ENCODE measurements around the gene PTGER2. TPM values are rescaled to one million over a fixed set of nuclear protein-coding genes. Genes with fewer than 3 reads are reported as not detected.

Gene PTGER2
- total RNA-seq, 2 donors from 2014 or later: not detected

DNA sequence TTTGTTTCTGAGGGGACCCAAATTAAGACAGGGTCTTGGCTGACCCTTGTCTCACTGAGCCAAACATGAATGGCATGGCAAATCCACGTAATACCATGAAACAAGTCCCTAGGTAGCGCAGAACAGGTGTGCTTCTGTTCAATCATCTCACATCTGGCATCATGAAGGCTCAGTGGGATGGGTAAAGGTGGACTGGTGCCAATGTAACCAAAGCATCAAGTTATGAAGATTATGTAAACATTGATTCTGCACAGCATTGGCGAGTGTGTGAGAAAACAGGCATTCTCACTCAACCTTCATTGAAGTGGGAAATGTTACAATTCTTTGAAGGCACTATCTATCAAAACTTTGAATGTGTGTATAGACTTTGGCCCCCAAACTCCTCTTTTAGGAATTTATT is 41.9 kb downstream of the PTGER2 start:
- Mint-ChIP-seq H3K9me3 (no peaks in the 10 kb centered on the region), H3K4me1 (peaks cover 9% of the 10 kb centered on the region), H3K4me3 (no peak overlapping the region), H3K27me3 (ENCODE audit: insufficient read depth) (no peaks in the 10 kb centered on the region), H3K36me3 (ENCODE audit: low read depth) (no peaks in the 10 kb centered on the region), H3K27ac (no peak overlapping the region)
- Histone ChIP-seq H3K4me1 (ENCODE audit: control insufficient read depth, insufficient read depth, low read length) (no peaks in the 10 kb centered on the region), H3K9ac (ENCODE audit: extremely low read depth, low read length, poor library complexity, severe bottlenecking) (no peak overlapping the region), H3K36me3 (ENCODE audit: control insufficient read depth, insufficient read depth, low read length) (no peaks in the 10 kb centered on the region), H3K27me3 (ENCODE audit: control insufficient read depth, insufficient read depth, low read length, poor library complexity, severe bottlenecking) (no peaks in the 10 kb centered on the region), H3K27ac (ENCODE audit: low read depth, low read length) (no peak overlapping the region), H3K4me3 (ENCODE audit: low read length) (no peak overlapping the region), H3K9me3 (ENCODE audit: control insufficient read depth, low read length) (no peaks in the 10 kb centered on the region)
- 96 to 100% methylated on average over 2 to 3 of the region's 3 CpGs for WGBS, 2 experiments (ENCODE audit: insufficient coverage in 1 of 2, insufficient read length in 1 of 2)
- DNase-seq: no peak
- TF ChIP-seq, protein P1, sequence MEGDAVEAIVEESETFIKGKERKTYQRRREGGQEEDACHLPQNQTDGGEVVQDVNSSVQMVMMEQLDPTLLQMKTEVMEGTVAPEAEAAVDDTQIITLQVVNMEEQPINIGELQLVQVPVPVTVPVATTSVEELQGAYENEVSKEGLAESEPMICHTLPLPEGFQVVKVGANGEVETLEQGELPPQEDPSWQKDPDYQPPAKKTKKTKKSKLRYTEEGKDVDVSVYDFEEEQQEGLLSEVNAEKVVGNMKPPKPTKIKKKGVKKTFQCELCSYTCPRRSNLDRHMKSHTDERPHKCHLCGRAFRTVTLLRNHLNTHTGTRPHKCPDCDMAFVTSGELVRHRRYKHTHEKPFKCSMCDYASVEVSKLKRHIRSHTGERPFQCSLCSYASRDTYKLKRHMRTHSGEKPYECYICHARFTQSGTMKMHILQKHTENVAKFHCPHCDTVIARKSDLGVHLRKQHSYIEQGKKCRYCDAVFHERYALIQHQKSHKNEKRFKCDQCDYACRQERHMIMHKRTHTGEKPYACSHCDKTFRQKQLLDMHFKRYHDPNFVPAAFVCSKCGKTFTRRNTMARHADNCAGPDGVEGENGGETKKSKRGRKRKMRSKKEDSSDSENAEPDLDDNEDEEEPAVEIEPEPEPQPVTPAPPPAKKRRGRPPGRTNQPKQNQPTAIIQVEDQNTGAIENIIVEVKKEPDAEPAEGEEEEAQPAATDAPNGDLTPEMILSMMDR (conservative IDR thresholded peaks at IDR 0.05): no peak

GRCh38 chr14:52360831-52361230 is 46.7 kb downstream of the PTGER2 start:
- H3K9me3 Mint-ChIP-seq: no peaks in the 10 kb centered on the region
- Histone ChIP-seq H3K9ac (ENCODE audit: extremely low read depth, low read length, poor library complexity, severe bottlenecking) (no peak overlapping the region), H3K9me3 (ENCODE audit: control insufficient read depth, low read length) (no peaks in the 10 kb centered on the region), H3K36me3 (ENCODE audit: control insufficient read depth, insufficient read depth, low read length) (no peaks in the 10 kb centered on the region), H3K27me3 (ENCODE audit: control insufficient read depth, insufficient read depth, low read length, poor library complexity, severe bottlenecking) (no peaks in the 10 kb centered on the region), H3K4me1 (ENCODE audit: control insufficient read depth, insufficient read depth, low read length) (no peaks in the 10 kb centered on the region), H3K4me3 (ENCODE audit: low read length) (no peak overlapping the region), H3K27ac (ENCODE audit: low read depth, low read length) (no peak overlapping the region)
- no peak overlapping the region for H3K27ac Mint-ChIP-seq
- WGBS, 2 experiments (ENCODE audit: insufficient coverage in 1 of 2, insufficient read length in 1 of 2): 90% methylated on average over 3 to 4 of the region's 4 CpGs
- no peaks in the 10 kb centered on the region for H3K27me3 Mint-ChIP-seq (ENCODE audit: insufficient read depth)
- DNase-seq: peak; percentile 51
- no peak overlapping the region for H3K4me3 Mint-ChIP-seq
- peaks cover 2% of the 10 kb centered on the region for H3K4me1 Mint-ChIP-seq
- TF ChIP-seq, protein P1 (conservative IDR thresholded peaks at IDR 0.05): no peak
- no peaks in the 10 kb centered on the region for H3K36me3 Mint-ChIP-seq (ENCODE audit: low read depth)

GRCh38 chr14:52363041-52363704 is 49.1 kb downstream of the PTGER2 start:
- TF ChIP-seq, protein P1 (conservative IDR thresholded peaks at IDR 0.05): no peak
- H3K27ac Mint-ChIP-seq: no peak overlapping the region
- WGBS, 2 experiments (ENCODE audit: insufficient coverage in 1 of 2, insufficient read length in 1 of 2): 90% methylated on average over 1 of the region's 2 CpGs; no CpG with 5 or more reads in 1 of the 2 experiments
- H3K9ac ChIP-seq (ENCODE audit: extremely low read depth, low read length, poor library complexity, severe bottlenecking): no peak overlapping the region
- no peaks in the 10 kb centered on the region for H3K4me1 ChIP-seq (ENCODE audit: control insufficient read depth, insufficient read depth, low read length)
- H3K27me3 ChIP-seq (ENCODE audit: control insufficient read depth, insufficient read depth, low read length, poor library complexity, severe bottlenecking): peaks cover 5% of the 10 kb centered on the region
- no peak overlapping the region for H3K4me3 ChIP-seq (ENCODE audit: low read length)
- no peak for DNase-seq
- H3K36me3 ChIP-seq (ENCODE audit: control insufficient read depth, insufficient read depth, low read length): no peaks in the 10 kb centered on the region
- H3K4me1 Mint-ChIP-seq: peaks cover 2% of the 10 kb centered on the region
- H3K27ac ChIP-seq (ENCODE audit: low read depth, low read length): no peak overlapping the region
- no peaks in the 10 kb centered on the region for H3K27me3 Mint-ChIP-seq (ENCODE audit: insufficient read depth)
- no peaks in the 10 kb centered on the region for H3K9me3 ChIP-seq (ENCODE audit: control insufficient read depth, low read length)
- H3K4me3 Mint-ChIP-seq: no peak overlapping the region
- H3K36me3 Mint-ChIP-seq (ENCODE audit: low read depth): no peaks in the 10 kb centered on the region
- no peaks in the 10 kb centered on the region for H3K9me3 Mint-ChIP-seq
